Measurements from ENCODE around the gene NOL7.

DNA sequence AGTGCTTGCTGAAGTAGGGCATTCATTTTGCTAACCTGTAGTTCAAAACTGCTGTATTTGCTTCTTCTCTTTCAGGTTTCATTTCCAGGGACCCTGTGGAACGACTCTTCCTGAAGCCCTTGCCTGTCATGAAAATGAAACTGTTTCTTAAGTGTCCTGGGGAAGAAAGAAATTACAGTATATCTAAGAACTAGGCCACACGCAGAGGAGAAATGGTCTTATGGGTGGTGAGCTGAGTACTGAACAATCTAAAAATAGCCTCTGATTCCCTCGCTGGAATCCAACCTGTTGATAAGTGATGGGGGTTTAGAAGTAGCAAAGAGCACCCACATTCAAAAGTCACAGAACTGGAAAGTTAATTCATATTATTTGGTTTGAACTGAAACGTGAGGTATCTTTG lies 3.4 kb upstream of the NOL7 start:
- TF ChIP-seq, protein P1, sequence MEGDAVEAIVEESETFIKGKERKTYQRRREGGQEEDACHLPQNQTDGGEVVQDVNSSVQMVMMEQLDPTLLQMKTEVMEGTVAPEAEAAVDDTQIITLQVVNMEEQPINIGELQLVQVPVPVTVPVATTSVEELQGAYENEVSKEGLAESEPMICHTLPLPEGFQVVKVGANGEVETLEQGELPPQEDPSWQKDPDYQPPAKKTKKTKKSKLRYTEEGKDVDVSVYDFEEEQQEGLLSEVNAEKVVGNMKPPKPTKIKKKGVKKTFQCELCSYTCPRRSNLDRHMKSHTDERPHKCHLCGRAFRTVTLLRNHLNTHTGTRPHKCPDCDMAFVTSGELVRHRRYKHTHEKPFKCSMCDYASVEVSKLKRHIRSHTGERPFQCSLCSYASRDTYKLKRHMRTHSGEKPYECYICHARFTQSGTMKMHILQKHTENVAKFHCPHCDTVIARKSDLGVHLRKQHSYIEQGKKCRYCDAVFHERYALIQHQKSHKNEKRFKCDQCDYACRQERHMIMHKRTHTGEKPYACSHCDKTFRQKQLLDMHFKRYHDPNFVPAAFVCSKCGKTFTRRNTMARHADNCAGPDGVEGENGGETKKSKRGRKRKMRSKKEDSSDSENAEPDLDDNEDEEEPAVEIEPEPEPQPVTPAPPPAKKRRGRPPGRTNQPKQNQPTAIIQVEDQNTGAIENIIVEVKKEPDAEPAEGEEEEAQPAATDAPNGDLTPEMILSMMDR (conservative IDR thresholded peaks at IDR 0.05; ENCODE audit: low read depth, low read length) = no peak
- TF ChIP-seq EZH2 (IDR thresholded peaks at IDR 0.05; ENCODE audit: borderline replicate concordance, low read depth, low read length, poor library complexity, severe bottlenecking) = no peak

Measured in A673 (cell line).